Measurements from ENCODE around the gene FEM1B. TPM values are rescaled to one million over a fixed set of nuclear protein-coding genes. Genes with fewer than 3 reads are reported as not detected.

FEM1B gene
- total RNA-seq, 1 experiment from 2014 or later: 47.3 TPM

- Histone ChIP-seq H3K4me1 (ENCODE audit: insufficient read depth, low read length, poor library complexity, severe bottlenecking) (peaks cover 25% of the 10 kb centered on the region), H3K27ac (ENCODE audit: low read depth, low read length, poor library complexity, severe bottlenecking) (peak overlapping the region; percentile 93), H3K4me3 (ENCODE audit: low read depth, low read length, poor library complexity, severe bottlenecking) (peak overlapping the region; percentile 93), H3K9me3 (ENCODE audit: low read depth, low read length, poor library complexity, severe bottlenecking) (no peaks in the 10 kb centered on the region), H3K27me3 (replicated peaks; ENCODE audit: insufficient read depth, low read depth, low read length, poor library complexity) (no peaks in the 10 kb centered on the region), H3K36me3 (ENCODE audit: insufficient read depth, low read length, poor library complexity, severe bottlenecking) (no peaks in the 10 kb centered on the region)
- no TSS peak for BruUV-seq (replicated peaks)
- POLR2A ChIA-PET (ENCODE audit: low non-redundant PET): interaction anchor here (0.7 kb wide), 1 partner anchor 13 kb away, joined by 3 read pairs; no protein-coding TSS in a partner anchor
- intact Hi-C loops (cut with micrococcal nuclease; ENCODE audit: unreplicated experiment): no loop called here
- CTCF ChIA-PET: interaction anchor here (0.8 to 0.9 kb wide), 2 partner anchors 24 to 457 kb away, joined by 3 read pairs; no protein-coding TSS in a partner anchor
- TF ChIP-seq CTCF (conservative IDR thresholded peaks at IDR 0.05; ENCODE audit: low read depth, low read length) (no peak), EZH2 (IDR thresholded peaks at IDR 0.05; ENCODE audit: borderline replicate concordance, low read depth, low read length, poor library complexity, severe bottlenecking) (no peak)
- DNase-seq (ENCODE audit: low spot score): no peak
These were observed 378 bp upstream of the FEM1B start for GRCh38 chr15:68277131-68277602.

GRCh38 chr15:68278345-68278594, 725 bp downstream of the FEM1B start:
- intact Hi-C loops (cut with micrococcal nuclease; ENCODE audit: unreplicated experiment): no loop called here
- ChIA-PET CTCF (no interaction called here), POLR2A (ENCODE audit: low non-redundant PET) (no interaction called here)
- no peak for TF ChIP-seq EZH2 (IDR thresholded peaks at IDR 0.05; ENCODE audit: borderline replicate concordance, low read depth, low read length, poor library complexity, severe bottlenecking)
- peak; percentile 53; the same call in 1 of the 2 replicates for TF ChIP-seq CTCF (conservative IDR thresholded peaks at IDR 0.05; ENCODE audit: low read depth, low read length)
- Histone ChIP-seq H3K9me3 (ENCODE audit: low read depth, low read length, poor library complexity, severe bottlenecking) (no peaks in the 10 kb centered on the region), H3K27ac (ENCODE audit: low read depth, low read length, poor library complexity, severe bottlenecking) (peak overlapping the region; percentile 93), H3K27me3 (replicated peaks; ENCODE audit: insufficient read depth, low read depth, low read length, poor library complexity) (no peaks in the 10 kb centered on the region), H3K4me3 (ENCODE audit: low read depth, low read length, poor library complexity, severe bottlenecking) (peak overlapping the region; percentile 93), H3K4me1 (ENCODE audit: insufficient read depth, low read length, poor library complexity, severe bottlenecking) (peaks cover 25% of the 10 kb centered on the region), H3K36me3 (ENCODE audit: insufficient read depth, low read length, poor library complexity, severe bottlenecking) (no peaks in the 10 kb centered on the region)
- no peak for DNase-seq (ENCODE audit: low spot score)
- no TSS peak for BruUV-seq (replicated peaks)

GRCh38 chr15:68278595-68279405, 1.3 kb downstream of the FEM1B start:
- no peak for TF ChIP-seq CTCF (conservative IDR thresholded peaks at IDR 0.05; ENCODE audit: low read depth, low read length)
- TF ChIP-seq EZH2 (IDR thresholded peaks at IDR 0.05; ENCODE audit: borderline replicate concordance, low read depth, low read length, poor library complexity, severe bottlenecking): no peak
- peak overlapping the region; percentile 93 for H3K27ac ChIP-seq (ENCODE audit: low read depth, low read length, poor library complexity, severe bottlenecking)
- POLR2A ChIA-PET (ENCODE audit: low non-redundant PET): no interaction called here
- H3K4me1 ChIP-seq (ENCODE audit: insufficient read depth, low read length, poor library complexity, severe bottlenecking): peaks cover 25% of the 10 kb centered on the region
- CTCF ChIA-PET: interaction anchor here (0.6 kb wide), 1 partner anchor 254 kb away, joined by 3 read pairs; no protein-coding TSS in a partner anchor
- TSS peak; percentile 43 for BruUV-seq (replicated peaks)
- peak; percentile 58 for DNase-seq (ENCODE audit: low spot score)
- no peaks in the 10 kb centered on the region for H3K9me3 ChIP-seq (ENCODE audit: low read depth, low read length, poor library complexity, severe bottlenecking)
- no peaks in the 10 kb centered on the region for H3K36me3 ChIP-seq (ENCODE audit: insufficient read depth, low read length, poor library complexity, severe bottlenecking)
- H3K4me3 ChIP-seq (ENCODE audit: low read depth, low read length, poor library complexity, severe bottlenecking): peak overlapping the region; percentile 93
- H3K27me3 ChIP-seq (replicated peaks; ENCODE audit: insufficient read depth, low read depth, low read length, poor library complexity): no peaks in the 10 kb centered on the region
- intact Hi-C loops (cut with micrococcal nuclease; ENCODE audit: unreplicated experiment): no loop called here

All from A673 (cell line).